HUDEP-2 (cell line): ENCODE measurements around the gene ANXA2.
"Not testable (repeated sequence)": the region's sequence is repeated elsewhere in the genome, so short reads cannot be mapped to it uniquely, and the experiment has no call there.

Experiments used
- DNase-seq, 76 experiments: peaks; one replicate each; lab custom pipeline; 2025; ENCODE audit not compliant: unreplicated experiment in 76 of 76; lab: John Stamatoyannopoulos, UW

ANXA2 gene

DNA sequence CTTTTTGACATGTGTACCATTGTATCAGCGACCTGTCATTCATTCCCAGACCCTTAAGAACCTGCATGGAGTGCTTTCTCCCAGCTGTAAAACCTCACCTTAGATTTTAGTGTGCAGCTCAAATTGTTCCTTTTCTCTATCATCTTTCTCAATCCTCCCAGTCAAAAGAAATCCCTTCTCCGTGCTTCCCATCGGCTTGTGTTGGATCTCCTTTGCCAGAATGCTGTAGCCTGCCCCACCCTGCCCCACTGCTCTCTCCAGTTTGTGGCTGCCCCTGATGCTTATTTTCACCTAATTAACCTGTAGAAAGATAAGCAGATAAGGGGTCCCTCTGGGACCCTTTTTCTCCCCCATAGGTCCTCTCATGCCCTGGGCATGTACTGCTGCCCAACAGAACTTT is 51.1 kb downstream of the ANXA2 start:
- no peak for DNase-seq

DNA sequence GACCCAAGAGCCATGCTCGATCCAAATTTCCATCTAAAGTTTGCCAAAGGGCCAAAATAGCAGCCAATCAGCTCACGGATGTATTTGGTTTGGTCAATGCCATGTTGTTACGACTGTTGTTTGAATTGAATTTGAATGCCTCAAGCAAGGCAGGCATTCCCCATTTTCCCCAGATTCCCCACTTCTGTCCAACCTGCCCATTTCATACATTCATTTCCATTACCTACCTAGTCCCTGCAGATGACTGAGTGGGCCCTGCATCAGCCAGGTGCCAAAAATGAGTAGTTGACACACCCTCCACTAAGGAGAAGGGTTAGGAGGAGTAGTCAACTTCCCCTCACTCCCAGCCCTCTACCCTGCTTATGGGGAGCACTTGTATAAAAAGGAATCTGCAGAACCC is 51.7 kb downstream of the ANXA2 start:
- no peak for DNase-seq

DNA sequence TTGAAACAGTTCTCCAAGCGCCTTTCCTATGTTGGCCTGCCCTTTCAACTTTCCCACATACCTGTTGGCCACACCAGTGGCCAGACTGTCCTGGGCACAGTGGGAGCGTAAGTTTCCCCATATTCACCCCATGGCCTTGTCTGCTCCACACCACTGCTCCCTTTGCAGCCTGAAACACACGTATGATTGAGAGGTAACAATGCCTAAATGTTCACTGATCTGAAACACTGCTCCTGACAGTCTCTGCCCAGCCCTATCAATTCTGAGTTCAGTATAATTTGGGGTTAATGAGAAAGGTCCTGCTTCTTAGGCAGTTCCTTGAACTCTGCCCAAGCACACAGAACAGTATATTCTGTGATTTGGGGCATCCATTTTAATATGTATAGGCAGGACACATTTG is 52.2 kb downstream of the ANXA2 start:
- no peak for DNase-seq

DNA sequence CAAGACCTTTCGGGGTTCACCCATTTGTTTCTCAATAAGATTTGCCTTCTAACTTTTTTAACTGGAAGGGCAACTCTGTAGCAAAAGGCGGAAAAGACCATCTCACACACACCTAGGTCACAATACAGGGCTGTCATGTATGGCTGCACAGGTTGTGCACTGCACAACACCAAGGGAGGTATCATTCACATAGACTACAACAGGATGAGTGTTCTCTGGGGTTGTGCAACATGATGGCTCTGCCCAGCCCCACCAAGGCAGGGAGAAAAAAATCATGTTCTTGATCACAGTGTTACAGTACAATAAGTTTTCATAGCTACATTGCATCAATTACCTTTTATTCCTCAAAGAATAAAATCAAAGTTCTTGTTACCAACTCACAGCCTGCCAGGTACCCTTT is 52.8 kb downstream of the ANXA2 start:
- no peak for DNase-seq

DNA sequence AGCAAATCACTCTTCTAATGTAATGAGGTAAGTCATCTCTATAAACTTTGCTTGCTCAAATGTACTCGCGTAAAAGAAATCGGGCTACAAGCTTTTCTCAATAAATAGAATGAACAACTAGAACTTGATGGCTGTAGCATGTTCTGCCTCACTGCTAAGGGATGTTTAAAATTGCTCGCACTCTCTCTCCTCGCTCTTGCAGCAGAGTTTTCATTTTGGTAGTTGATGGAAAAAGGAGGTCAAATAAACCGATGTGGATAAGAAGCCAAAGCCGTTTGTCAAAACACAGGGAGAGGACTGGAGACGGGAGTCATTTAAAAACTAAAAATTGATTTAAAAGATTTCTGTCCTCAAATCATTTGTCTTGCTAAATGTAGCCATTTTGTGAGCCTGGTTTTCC is 53.3 kb downstream of the ANXA2 start:
- no peak for DNase-seq

DNA sequence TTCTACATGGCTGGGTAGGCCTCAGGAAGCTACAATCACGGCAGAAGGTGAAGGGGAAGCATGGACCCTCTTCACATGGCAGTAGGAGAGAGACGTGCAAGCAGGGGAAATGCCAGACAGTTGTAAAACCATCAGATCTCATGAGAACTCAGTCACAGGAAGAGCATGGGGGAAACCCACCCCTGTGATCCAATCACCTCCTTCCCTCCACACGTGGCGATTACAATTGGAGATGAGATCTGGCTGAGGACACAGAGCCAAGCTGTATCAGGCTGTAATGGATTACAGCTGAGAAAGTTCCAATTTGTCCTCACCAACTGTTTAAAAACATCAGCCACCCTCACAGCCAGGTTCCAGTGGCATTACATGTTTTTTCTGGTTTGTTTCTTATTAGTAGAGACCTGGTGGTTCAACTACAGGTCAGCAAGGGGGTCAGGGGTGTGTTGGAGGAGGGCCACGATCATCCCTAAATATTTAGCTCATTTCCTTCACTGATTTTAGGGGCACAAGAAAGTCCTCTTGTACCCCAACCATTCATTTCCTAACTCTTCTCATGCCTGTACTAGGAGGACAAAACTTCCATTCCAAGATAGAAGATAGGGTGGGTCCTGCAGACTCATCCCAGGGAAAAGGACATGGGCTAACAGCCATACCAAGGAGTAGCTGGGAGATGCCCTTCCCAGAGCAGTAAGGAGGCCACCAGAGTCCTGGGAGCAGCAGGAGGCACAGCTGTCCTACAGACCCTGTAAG is 54.4 kb downstream of the ANXA2 start:
- no peak for DNase-seq

DNA sequence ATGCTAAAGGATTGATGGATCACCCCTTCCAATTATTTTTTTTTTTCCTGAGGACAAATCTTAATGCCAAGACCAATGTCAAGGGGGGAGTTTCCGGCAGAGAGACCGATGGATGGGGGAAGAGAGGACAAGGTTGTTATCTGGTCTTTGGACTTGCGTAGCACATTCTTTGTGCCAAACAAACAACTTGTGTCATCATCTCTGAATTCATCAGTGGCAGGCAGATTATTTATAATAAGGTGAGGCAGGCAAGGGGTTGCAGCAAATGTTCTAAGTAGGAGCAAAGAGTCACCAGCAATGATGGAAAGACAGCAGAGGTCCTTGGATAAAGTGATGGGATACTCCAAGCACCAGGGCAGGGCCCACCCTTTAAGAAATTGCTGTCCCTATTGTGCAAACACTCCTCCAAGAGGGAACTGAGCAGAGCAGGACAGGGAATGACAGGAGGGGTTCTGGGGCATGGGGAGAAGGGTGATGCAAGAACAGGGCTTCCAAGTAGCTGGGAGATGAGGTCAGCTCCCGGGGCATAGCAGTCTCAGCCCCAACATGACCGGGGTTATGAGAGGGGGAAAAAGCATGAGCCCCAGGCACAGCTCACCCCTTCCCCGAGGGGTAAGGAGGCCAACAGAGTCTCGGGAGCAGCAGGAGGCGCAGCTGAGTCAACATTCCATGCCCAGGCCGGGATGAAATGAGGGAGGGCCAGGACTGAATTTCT is 57.4 kb downstream of the ANXA2 start:
- no peak for DNase-seq

DNA sequence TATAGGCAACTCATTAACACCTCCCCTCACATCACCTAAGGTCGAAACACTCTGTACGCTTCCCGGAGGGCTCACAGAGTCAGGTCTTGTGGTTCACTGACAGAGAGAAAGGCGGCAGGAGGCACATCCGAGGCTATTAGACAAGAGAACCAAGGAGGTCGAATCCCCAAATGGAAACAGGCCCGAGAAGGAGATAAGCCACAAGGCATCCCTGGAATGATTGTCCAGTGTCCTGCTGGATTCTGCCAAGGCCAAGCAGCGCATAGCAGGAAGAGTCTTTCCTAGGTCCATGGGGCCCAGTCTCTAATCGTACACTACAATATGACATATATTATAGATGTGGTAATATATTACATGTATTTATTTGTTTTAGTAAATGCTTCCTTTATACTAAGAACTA is 58.5 kb downstream of the ANXA2 start:
- DNase-seq: no peak

DNA sequence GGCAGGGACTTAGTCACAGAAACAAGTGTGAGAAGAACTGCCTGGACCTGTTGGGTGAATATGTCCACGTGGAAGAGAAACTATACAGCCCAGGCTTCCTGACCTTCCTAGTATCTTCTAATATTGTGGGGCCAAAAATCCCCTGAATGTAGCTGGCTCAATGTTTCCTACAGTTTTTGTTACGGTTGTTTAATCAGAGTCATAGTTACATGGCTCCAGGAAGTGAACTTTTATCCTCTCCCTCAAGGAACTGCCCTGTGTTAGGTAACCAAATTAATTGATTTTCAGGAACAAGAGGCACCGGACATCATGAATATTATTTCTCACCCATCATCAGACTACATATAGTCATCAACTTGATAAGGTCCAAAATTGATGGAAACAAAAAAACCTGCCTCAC is 59.0 kb downstream of the ANXA2 start:
- DNase-seq: no peak

DNA sequence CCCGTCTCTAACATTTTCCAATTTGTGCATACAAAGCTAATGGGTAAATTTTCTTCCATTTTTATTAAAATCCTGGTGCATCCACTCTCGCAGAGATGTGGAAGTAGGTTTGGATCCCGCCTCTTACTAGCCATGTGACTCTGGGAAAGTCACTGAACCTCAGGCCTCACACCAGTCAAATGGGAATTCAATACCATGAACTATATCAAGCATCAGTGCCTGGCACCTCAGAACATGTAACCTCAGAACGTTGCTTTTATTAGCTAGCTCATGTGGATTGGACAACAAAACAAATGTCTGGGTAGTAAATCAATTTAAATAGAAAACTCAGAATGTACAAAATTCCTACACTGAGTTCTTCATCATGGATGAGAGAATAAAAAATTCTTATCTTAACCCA is 60.7 kb downstream of the ANXA2 start:
- no peak for DNase-seq

DNA sequence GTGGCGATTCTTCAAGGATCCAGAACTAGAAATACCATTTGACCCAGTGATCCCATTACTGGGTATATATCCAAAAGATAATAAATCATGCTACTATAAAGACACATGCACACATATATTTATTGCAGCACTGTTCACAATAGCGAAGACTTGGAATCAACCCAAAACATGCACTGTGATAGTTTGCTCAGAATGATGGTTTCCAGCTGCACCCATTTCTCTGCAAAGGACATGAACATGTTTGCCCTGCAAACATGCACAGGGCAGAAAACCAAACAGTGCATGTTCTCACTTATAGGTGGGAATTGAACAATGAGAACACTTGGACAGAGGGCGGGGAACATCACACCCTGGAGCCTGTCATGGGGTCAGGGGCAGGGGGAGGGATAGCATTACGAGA is 62.5 kb downstream of the ANXA2 start:
- not testable (repeated sequence) for DNase-seq

DNA sequence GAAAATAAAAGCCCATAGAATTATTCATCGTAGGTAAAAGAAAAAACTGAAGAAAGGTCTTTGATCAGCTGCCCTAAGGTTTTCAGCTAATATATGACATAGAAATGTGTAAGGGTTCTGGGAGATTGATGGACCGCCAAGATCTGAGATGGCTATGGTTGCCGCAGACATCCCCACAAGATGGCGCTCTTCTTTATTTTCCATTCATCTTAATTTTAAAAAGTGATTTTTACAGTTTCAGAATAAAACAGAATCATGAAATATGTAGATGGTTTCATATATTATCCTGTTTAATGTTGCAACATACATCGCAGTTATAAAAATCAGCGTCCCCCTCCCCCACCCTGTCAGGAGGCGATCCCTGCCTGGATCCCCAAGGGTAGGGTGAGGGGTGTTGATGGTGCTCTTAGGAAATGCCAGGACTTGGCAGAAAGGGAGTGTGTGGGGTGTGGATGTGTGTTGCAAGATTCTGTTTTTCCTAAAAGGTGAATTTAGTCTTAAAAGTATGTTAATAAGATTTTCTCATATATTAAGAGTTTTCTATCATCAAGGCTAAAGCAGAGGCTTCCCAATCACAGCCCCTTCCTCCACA is 68.8 kb downstream of the ANXA2 start:
- peak in 9 of 76 experiments; percentile 2 to 8 (median 5) for DNase-seq

DNA sequence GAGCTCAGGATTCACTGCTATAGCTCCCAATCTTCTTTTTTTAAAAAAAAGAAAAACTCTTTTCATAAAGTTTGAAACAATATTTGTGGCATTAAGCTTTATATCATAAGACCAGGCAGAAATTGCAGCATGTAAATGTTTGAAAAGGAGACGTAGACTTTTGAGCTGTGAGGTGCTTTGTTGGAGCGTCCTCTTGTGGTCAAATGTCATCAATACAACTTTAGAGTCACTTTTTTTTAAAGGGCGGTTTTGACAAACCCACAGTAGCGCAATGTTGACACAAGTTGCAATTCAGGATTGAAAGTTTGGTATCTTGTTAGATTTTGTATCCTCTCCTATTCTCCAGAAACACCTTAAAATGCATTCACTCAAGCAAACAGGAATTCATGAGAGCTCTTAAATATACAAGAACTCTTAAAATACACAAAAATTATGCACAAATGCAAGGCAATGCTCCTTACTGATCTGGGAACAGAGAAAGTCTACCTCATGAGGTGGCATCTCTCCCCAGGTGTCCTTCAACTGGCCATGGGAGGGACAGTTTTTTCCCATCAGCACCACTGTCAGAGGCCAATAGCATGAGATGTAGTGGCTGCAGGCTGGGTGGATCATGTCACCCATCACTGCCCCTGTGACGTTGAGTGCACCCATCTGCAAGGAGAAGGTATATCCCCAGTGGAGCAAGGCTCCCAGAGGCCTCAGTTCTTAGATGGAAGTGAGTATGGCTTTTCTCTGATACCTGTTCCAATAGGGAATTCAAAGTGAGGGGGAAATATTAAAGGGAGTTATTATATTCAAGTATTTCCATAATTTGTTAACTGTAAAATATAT is 70.7 kb downstream of the ANXA2 start:
- peak in 26 of 76 experiments; percentile 3 to 47 (median 18) for DNase-seq

DNA sequence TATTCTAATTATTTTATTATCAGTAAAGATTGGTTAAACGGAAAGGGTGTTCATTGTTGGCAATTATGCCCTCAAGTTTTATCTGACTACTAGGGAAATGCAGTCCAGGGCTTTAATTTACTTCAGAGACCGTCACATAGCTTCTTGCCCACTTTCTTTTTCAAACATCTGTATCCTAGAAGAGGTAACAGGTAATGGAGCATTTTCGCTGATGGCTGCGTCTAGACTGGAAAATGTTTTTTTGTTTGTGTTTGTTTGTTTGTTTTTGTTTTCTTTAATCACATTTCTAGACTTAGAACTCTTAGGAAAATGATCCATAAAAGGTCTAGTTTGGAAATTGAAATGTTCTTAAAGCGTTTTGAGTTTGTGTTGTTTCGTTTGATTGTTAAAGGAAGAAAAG is 71.4 kb downstream of the ANXA2 start:
- no peak for DNase-seq

DNA sequence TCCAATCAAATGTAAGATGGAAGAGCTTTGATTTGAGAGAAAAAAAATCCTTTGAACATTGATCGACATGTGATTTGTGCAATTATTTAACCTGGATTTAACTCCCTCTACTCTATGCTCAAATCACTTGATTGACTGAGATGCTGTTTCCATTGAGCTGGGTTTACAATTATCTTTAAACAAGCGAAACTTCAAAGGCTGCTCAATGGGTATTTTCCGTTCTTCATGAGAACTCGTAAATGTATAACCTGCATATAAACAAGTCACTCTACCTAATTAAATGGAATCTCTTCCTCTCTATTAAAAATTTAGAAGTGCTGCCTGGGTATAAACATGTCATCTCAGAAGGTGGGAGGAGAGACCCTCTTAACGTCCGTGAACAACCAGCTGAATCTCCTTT is 71.9 kb downstream of the ANXA2 start:
- DNase-seq: no peak

DNA sequence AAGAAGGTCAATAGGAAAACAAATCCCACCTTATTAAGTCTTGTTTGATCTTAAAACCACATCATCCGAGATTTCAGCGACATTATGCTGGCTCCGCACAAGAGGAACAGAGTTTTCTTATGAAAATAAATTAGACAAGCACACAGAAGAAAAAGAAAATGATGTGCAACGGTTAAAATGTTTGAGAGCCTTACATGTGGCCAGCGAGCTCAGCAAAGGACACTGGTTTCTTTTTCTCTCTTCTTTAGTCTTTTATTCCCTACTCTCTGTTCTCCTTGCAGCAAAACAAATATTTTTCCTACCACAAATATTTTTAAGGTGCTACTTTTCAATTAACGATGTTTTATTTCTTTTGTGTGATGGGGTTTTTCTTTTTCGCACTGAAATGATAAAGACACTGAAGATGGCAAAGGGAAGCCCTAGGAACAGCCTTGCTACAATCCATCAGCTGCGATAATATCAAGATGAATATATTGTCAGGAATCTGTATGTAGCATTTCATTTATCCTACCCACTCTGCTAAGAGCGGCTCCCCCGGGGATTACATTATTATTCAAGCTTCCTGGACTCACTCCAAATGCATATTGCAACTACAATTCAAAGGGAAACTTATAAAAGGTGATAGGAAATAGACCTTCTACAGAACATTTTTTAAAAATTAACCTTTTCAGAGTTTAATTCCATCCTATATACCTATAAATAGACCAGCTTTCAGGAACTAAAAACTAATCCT is 72.9 kb downstream of the ANXA2 start:
- no peak for DNase-seq

DNA sequence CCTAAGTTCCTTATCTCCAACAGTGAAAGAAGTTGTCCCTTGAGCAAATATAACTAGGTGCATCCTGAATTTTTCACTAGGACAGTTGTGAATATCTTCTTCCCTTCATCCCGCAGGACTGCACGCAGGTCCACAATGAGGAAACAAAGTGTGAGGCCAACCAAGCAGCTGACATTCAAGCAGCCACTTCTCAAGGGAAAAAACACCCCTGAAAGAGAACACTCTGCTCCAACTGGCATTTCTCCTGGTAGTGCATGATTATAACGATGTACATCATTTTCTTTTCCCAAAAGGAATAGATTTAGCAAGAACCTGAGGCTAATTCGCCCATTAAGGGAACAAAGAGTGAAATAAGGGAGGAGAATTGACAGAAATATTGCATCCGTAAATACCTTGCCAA is 74.5 kb downstream of the ANXA2 start:
- no peak for DNase-seq

DNA sequence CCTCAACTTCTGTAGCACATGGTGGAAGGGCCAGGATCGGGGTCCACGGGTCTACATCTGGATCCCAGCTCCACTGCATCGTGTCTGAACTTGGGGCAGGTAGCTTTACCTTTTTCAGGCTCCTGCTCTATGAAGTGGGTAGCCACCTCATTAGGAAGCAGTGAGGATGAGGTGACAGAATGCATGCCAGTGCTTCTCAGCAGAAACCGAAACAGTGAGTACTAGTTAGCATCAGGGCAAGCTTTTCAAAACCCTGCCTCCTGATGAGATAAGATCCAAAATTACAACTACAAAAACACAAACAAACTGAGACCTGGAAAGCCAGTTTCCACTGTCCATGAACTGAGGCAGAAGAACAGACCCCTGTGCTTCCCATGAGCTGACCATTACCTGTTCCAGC is 77.4 kb downstream of the ANXA2 start:
- no peak for DNase-seq

DNA sequence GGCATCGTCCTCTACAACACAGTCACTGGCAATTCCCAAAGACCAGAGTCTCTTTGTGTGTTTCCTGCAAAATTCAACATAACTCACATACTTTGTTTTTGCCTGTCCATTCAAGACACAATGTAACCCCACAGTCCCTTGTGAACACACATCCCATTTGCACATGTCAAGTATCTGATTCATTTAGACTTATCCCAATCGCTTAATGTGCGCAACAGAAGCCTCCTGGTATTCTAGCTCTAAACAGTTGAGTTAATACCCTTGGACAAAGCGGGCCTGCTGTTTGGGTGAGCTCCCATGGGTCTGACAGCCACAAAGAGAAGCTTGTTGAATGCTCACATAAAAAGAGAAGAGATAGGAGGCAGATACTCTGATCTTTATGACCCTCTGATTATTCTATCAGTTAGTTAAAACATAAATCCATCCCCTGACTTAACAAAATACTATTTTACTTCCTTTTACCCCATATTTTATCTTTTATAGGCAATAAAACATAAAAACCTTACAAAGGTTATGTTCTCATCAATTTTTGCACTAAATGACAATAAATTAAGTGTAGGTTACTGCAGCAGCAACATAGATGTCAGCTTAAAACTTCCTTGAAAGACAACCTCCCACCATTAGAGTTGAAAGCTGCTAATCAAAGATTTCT is 79.4 kb downstream of the ANXA2 start:
- no peak for DNase-seq

DNA sequence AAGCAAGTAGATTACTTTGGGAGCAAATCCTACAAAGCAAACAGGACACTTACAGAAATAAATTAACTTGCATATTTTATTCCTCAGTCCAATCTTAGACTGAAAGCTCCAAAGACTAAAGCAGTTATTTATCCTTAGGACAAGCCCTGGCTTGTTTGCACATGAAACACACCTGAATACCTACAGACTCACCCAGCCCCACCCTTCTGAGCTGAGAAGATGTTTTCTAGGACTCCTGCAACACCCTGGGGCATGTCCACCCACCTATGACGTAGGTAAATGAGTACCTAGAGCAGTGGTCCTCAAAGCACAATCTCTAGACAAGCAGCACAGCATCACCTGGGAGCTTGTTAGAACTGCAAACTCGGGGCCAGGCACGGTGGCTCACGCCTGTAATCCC is 80.8 kb downstream of the ANXA2 start:
- no peak for DNase-seq
